Fibroblast of skin of left biceps (primary cell): Measurements from ENCODE around the gene CTNNA2.

Experiments
- DNase-seq, 2 experiments: peaks; one replicate each; pipeline ENCODE4 v3.0.0-alpha.2; 2013; ENCODE audit warnings: low read depth in 2 of 2

Gene CTNNA2

GRCh38 chr2:79512442-79513401 lies at the start of gene CTNNA2:
CTNNA2 (plus strand) TSS chr2:79513051.
- no peak for DNase-seq

- DNase-seq, result no peak
Observed at GRCh38 chr2:79487399-79487798, 25.5 kb upstream of the CTNNA2 start.

GRCh38 chr2:79511320-79511951 lies 1.4 kb upstream of the CTNNA2 start:
- peak in 1 of 2 experiments; percentile 4 for DNase-seq

DNA sequence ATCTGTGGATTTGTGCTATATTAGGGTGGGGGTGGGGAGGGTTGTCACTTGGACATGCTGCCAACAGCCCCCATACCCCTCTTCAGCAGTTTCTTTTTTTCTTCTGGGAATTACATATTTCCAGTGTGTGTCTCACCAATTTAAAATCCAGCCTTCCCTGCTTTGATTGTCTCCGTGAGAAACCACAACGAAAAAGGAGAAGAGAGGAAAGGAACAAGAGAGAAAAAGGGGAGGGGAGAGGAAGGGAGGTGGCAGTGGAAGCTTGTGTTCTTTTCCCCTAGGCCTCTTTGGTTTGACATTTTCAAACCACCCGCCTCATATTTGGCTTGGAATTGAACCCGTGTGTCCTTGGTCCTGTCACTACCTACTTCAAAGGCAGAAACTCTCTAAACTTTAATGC lies 860 bp downstream of the CTNNA2 start:
- no peak for DNase-seq

GRCh38 chr2:79529636-79530035 lies 16.8 kb downstream of the CTNNA2 start:
- no peak for DNase-seq

- DNase-seq, result no peak
Observed at GRCh38 chr2:79530443-79530842, 17.6 kb downstream of the CTNNA2 start.

DNA sequence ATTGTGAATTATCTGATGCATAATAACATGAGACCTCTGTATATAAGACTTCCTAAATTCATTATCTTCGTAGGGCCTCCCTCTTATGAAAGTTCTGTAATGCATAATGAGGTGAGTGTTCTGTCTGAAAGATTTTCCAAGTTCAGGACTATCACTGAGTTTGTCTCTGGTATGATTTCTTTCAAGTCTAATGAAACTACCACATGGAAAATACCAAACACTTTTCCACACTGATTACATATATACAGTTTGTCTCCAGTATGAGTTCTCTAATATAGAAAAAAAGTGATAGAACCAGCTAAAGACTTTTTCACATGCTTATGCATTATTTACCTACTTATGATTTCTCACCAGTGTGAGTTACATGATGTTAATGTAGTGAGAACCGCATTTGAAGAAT lies 34.7 kb downstream of the CTNNA2 start:
- no peak for DNase-seq

- DNase-seq, result no peak
Observed at GRCh38 chr2:79552653-79553052, 39.8 kb downstream of the CTNNA2 start.

GRCh38 chr2:79554899-79555298 lies 42.0 kb downstream of the CTNNA2 start:
- DNase-seq, result no peak

- no peak for DNase-seq
Observed at GRCh38 chr2:79564065-79564464, 51.2 kb downstream of the CTNNA2 start.

- no peak for DNase-seq
Observed at GRCh38 chr2:79569048-79569447, 56.2 kb downstream of the CTNNA2 start.

DNA sequence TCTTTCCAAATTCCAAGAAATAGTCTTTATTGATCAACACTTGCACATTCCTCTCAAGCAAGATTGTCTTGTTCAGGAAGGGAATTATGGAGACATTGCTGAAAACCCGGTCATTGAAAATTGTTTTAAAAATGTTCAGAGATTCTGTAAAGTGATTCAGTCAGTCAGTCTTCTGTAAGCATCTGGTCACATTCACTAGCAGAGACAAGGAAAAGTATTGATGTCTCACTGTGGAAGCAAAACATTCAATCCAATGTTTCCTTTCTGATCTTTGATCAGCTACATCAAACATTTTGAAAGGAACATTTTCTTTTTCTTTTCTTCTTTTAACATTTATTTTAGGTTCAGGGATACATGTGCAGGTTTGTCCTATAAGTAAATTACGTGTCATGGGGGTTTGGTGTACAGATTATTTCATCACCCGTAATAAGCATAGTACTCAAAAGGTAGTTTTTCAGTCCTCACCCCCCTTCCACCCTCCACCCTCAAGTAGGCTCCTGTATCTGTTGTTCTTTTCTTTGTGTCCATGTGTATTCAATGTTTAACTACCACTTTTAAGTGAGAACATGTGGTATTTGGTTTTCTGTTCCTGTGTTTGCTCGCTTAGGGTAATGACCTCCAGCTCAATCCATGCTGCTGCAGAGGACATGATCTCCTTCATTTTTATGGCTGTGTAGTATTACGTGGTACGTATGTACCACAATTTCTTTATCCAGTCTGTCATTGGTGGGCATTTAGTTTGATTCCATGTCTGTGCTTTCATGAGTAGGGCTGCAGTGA lies 61.2 kb downstream of the CTNNA2 start:
- DNase-seq, result no peak

GRCh38 chr2:79576451-79576850 lies 63.6 kb downstream of the CTNNA2 start:
- no peak for DNase-seq

- DNase-seq, result no peak
Observed at GRCh38 chr2:79578952-79579351, 66.1 kb downstream of the CTNNA2 start.

- no peak for DNase-seq
Observed at GRCh38 chr2:79580175-79580574, 67.3 kb downstream of the CTNNA2 start.

GRCh38 chr2:79585701-79586433 lies 73.0 kb downstream of the CTNNA2 start:
- DNase-seq, result no peak

- no peak for DNase-seq
Observed at GRCh38 chr2:79591281-79591680, 78.4 kb downstream of the CTNNA2 start.

- no peak for DNase-seq
Observed at GRCh38 chr2:79593237-79593867, 80.5 kb downstream of the CTNNA2 start.

DNA sequence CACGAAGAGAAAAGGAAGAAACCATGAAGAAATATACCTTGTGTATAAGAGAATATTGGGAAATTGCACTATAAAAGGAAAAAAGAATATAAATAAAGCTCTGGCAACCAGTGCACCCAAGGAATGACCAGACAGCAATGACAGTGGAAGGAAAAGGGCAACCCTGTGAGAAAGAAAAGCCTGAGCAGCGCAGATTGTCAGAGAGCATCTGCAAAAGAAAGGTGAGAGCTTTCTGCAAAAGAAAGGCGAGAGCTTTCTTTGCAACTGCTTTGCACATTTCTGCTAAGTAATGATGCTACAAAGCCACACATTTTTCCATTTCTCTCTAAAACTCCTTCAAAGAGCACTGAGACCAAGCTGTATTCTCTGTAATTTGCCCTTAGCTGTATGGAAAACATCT lies 83.6 kb downstream of the CTNNA2 start:
- no peak for DNase-seq

DNA sequence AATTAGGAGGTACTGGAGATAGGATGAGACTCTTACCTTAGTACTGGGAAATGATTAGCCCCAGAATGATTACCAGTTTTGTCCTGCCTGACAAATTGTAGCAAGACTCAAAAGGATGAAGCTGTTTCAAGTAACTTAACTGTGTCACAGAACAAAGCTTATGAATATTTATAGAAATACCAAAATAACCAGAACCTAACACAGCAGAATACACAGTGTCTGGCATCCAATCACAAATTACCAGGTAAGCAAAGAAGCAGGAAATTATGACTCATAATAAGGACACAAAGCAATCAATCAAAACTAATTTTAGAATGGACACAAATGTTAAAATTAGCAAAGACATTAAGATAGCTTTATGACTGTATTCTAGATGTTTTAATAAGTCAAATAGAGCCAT lies 91.9 kb downstream of the CTNNA2 start:
- DNase-seq, result no peak

DNA sequence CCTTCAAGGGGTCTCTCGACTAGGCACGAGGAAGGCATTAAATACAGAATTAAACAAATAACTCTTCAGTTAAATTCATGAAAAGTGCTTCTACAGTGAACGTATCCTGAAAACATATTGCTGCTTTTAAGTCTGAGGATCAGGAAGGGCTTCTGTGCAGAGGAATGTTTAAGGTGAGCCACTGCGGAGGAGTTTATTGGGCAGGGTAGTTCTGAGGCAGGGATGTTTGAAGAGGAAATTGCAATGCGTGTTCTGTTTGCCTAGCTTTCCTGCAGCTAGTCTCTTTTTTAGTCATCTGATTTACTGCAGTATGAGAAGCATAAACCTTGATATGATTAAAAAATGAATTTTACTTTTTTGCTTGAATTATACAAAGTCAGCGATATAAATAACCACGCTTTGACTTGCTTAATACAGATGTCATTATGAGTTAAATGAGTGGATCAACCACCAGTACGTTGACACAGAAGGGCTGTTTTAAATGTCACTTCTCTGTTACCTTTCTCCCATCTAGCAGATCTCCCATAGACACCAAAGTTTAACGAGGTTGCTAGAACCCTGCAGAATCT lies 98.7 kb downstream of the CTNNA2 start:
- DNase-seq, result no peak
